Measurements from ENCODE around the gene ROR1.

DNA sequence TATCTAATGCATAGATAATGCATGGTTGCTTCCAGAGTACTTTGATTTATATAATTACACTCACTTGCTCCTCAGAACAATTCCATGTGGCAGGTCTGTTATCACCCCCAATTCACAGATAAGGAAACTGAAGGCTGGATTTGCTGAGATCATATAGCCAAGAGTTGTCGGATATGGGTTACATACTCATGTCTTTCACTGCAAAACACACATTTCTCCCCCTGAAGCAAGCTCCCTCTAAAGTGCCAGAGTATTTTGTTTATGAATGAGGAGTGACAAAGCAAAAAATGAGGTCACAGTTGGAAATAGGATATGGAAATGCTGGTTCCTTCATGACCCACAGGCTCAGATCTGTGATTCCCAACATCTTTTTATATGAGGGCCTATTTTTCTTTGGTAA lies 134.2 kb downstream of the ROR1 start:
- TF ChIP-seq, protein P1, sequence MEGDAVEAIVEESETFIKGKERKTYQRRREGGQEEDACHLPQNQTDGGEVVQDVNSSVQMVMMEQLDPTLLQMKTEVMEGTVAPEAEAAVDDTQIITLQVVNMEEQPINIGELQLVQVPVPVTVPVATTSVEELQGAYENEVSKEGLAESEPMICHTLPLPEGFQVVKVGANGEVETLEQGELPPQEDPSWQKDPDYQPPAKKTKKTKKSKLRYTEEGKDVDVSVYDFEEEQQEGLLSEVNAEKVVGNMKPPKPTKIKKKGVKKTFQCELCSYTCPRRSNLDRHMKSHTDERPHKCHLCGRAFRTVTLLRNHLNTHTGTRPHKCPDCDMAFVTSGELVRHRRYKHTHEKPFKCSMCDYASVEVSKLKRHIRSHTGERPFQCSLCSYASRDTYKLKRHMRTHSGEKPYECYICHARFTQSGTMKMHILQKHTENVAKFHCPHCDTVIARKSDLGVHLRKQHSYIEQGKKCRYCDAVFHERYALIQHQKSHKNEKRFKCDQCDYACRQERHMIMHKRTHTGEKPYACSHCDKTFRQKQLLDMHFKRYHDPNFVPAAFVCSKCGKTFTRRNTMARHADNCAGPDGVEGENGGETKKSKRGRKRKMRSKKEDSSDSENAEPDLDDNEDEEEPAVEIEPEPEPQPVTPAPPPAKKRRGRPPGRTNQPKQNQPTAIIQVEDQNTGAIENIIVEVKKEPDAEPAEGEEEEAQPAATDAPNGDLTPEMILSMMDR (IDR thresholded peaks at IDR 0.05): no peak
- no peak for TF ChIP-seq EZH2 (IDR thresholded peaks at IDR 0.05)

Data from neural progenitor cell (in vitro differentiated cells).